Mesendoderm (in vitro differentiated cells): Measurements from ENCODE around the gene PPP6R3.

ENCODE experiments used
- DNase-seq: peaks from one replicate; pipeline ENCODE4 v3.0.0; 2013
- H2AK5ac ChIP-seq: 2 replicates; pipeline ENCODE4 v1.6.1; 2013; ENCODE audit warnings: low read length, inconsistent platforms
- H2BK120ac ChIP-seq: 2 replicates; pipeline ENCODE4 v1.6.1; 2013; ENCODE audit warnings: low read depth, mild to moderate bottlenecking, low read length, moderate library complexity, mixed read lengths
- H2BK15ac ChIP-seq: replicated peaks from 2 replicates; pipeline ENCODE4 v1.6.1; 2013; ENCODE audit warnings: low read depth, mild to moderate bottlenecking, moderate library complexity
- H2BK5ac ChIP-seq: 2 replicates; pipeline ENCODE4 v1.6.1; 2013; ENCODE audit warnings: low read length, inconsistent platforms
- H3K18ac ChIP-seq: 2 replicates; pipeline ENCODE4 v1.6.1; 2013; ENCODE audit warnings: mild to moderate bottlenecking, low read length, mixed read lengths
- H3K23ac ChIP-seq: one replicate; pipeline ENCODE4 v1.6.1; 2013; ENCODE audit warnings: low read length
- H3K27ac ChIP-seq: 2 replicates; pipeline ENCODE4 v1.5.1; 2013; ENCODE audit warnings: low read depth, mild to moderate bottlenecking, inconsistent platforms, low read length, moderate library complexity
- H3K27me3 ChIP-seq: 2 replicates; pipeline ENCODE4 v1.6.1; 2013; ENCODE audit warnings: low read length, control low read depth, mild to moderate bottlenecking, inconsistent platforms; ENCODE audit not compliant: insufficient read depth, poor library complexity
- H3K36me3 ChIP-seq: 2 replicates; pipeline ENCODE4 v1.6.1; 2013; ENCODE audit warnings: low read length, inconsistent platforms; ENCODE audit not compliant: control insufficient read depth, insufficient read depth
- H3K4ac ChIP-seq: one replicate; pipeline ENCODE4 v1.6.1; 2013; ENCODE audit warnings: low read depth, mild to moderate bottlenecking, low read length, moderate library complexity
- H3K4me1 ChIP-seq: 2 replicates; pipeline ENCODE4 v1.6.1; 2013; ENCODE audit warnings: low read depth, low read length, inconsistent platforms; ENCODE audit not compliant: control insufficient read depth
- H3K4me2 ChIP-seq: 2 replicates; pipeline ENCODE4 v1.6.1; 2013; ENCODE audit warnings: low read length
- H3K4me3 ChIP-seq: 2 replicates; pipeline ENCODE4 v1.5.1; 2013; ENCODE audit warnings: mild to moderate bottlenecking, low read length
- H3K56ac ChIP-seq: one replicate; pipeline ENCODE4 v1.6.1; 2013; ENCODE audit warnings: low read length
- H3K79me1 ChIP-seq: 2 replicates; pipeline ENCODE4 v1.6.1; 2013; ENCODE audit warnings: low read length, inconsistent platforms
- H3K79me2 ChIP-seq: 2 replicates; pipeline ENCODE4 v1.6.1; 2013; ENCODE audit warnings: mild to moderate bottlenecking, low read length; ENCODE audit not compliant: control insufficient read depth, insufficient read depth
- H3K9ac ChIP-seq: 2 replicates; pipeline ENCODE4 v1.6.1; 2013; ENCODE audit warnings: low read length, inconsistent platforms
- H4K5ac ChIP-seq: one replicate; pipeline ENCODE4 v1.6.1; 2013; ENCODE audit warnings: low read length
- H4K8ac ChIP-seq: one replicate; pipeline ENCODE4 v1.6.1; 2013; ENCODE audit warnings: low read depth, mild to moderate bottlenecking, control low read depth, low read length, moderate library complexity
- WGBS: extraction: QIAGEN DNeasy Blood & Tissue Kit; methylation state at CpG from one replicate; pipeline ENCODE4 v1.1.7; 2013; ENCODE audit warnings: low lambda C conversion rate, missing lambda C conversion rate; ENCODE audit not compliant: insufficient coverage; ENCODE audit errors: extremely low coverage; 5-methylcytosine and 5-hydroxymethylcytosine counted together

Gene PPP6R3

GRCh38 chr11:68461575-68461917, 994 bp downstream of the PPP6R3 start:
- H2BK120ac ChIP-seq: no peak overlapping the region
- H3K79me2 ChIP-seq: peaks cover 56% of the 10 kb centered on the region
- H3K18ac ChIP-seq: no peak overlapping the region
- peaks cover 5% of the 10 kb centered on the region for H3K4me1 ChIP-seq
- peak overlapping the region; percentile 49 for H3K56ac ChIP-seq
- H3K4me2 ChIP-seq: peak overlapping the region; percentile 99
- no peak overlapping the region for H4K8ac ChIP-seq
- H3K9ac ChIP-seq: peak overlapping the region; percentile 92
- H2AK5ac ChIP-seq: no peak overlapping the region
- no peaks in the 10 kb centered on the region for H3K79me1 ChIP-seq
- no peak overlapping the region for H3K4ac ChIP-seq
- WGBS: no CpG with 5 or more reads among the region's 12 CpGs
- H2BK5ac ChIP-seq: no peak overlapping the region
- no peaks in the 10 kb centered on the region for H3K27me3 ChIP-seq
- H4K5ac ChIP-seq: no peak overlapping the region
- no peak overlapping the region for H2BK15ac ChIP-seq
- peak overlapping the region; percentile 99 for H3K4me3 ChIP-seq
- no peak overlapping the region for H3K27ac ChIP-seq
- no peak for DNase-seq
- no peaks in the 10 kb centered on the region for H3K36me3 ChIP-seq
- no peak overlapping the region for H3K23ac ChIP-seq

DNA sequence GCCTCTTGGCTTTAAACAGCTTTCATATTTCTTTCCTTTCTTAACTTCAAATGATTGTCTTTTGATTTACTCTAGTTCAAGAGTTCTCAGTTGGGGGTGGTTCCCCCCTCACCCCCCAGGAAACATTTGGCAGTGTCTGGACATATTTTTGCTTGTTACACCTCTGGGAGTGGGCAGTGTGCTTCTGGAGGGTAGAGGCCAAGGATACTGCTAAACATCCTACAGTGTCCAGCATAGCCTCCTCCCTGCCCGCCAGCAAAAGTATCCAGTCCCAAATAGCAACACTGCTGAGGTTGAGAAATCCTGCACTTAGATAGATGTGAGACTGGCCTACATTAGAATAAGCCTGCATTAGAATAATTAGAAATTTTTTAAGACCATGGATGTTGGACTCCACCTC, 3.2 kb downstream of the PPP6R3 start:
- H2AK5ac ChIP-seq: no peak overlapping the region
- no peaks in the 10 kb centered on the region for H3K36me3 ChIP-seq
- no CpG with 5 or more reads among the region's 1 CpG for WGBS

GRCh38 chr11:68467201-68467834, 6.8 kb downstream of the PPP6R3 start:
- H4K8ac ChIP-seq: no peak overlapping the region
- no peak overlapping the region for H2BK15ac ChIP-seq
- no peak overlapping the region for H2BK5ac ChIP-seq
- no peak overlapping the region for H4K5ac ChIP-seq
- no peak overlapping the region for H3K23ac ChIP-seq
- H3K27ac ChIP-seq: no peak overlapping the region
- H3K56ac ChIP-seq: no peak overlapping the region
- H3K18ac ChIP-seq: no peak overlapping the region
- peaks cover 5% of the 10 kb centered on the region for H3K36me3 ChIP-seq
- no peak overlapping the region for H3K9ac ChIP-seq
- DNase-seq: no peak
- no CpG with 5 or more reads among the region's 8 CpGs for WGBS
- H3K4me3 ChIP-seq: no peak overlapping the region
- H3K4ac ChIP-seq: no peak overlapping the region
- H2AK5ac ChIP-seq: no peak overlapping the region
- H2BK120ac ChIP-seq: no peak overlapping the region
- H3K4me1 ChIP-seq: peaks cover 17% of the 10 kb centered on the region
- peaks cover 8% of the 10 kb centered on the region for H3K79me1 ChIP-seq
- H3K4me2 ChIP-seq: no peak overlapping the region
- H3K27me3 ChIP-seq: no peaks in the 10 kb centered on the region
- peaks cover 97% of the 10 kb centered on the region for H3K79me2 ChIP-seq

More for the DNA sequence above, 3.2 kb downstream of the PPP6R3 start:
- no peak overlapping the region for H3K4ac ChIP-seq
- H3K4me1 ChIP-seq: peaks cover 8% of the 10 kb centered on the region
- no peak overlapping the region for H3K18ac ChIP-seq
- no peak overlapping the region for H4K8ac ChIP-seq
- no peak overlapping the region for H2BK5ac ChIP-seq
- H3K79me2 ChIP-seq: peaks cover 77% of the 10 kb centered on the region
- H3K4me3 ChIP-seq: no peak overlapping the region
- H2BK120ac ChIP-seq: no peak overlapping the region
- H4K5ac ChIP-seq: no peak overlapping the region
- no peak overlapping the region for H3K9ac ChIP-seq
- H3K56ac ChIP-seq: no peak overlapping the region
- H3K23ac ChIP-seq: no peak overlapping the region
- H3K4me2 ChIP-seq: no peak overlapping the region
- no peak overlapping the region for H3K27ac ChIP-seq
- H3K27me3 ChIP-seq: no peaks in the 10 kb centered on the region
- no peak overlapping the region for H2BK15ac ChIP-seq
- H3K79me1 ChIP-seq: no peaks in the 10 kb centered on the region
- no peak for DNase-seq

DNA sequence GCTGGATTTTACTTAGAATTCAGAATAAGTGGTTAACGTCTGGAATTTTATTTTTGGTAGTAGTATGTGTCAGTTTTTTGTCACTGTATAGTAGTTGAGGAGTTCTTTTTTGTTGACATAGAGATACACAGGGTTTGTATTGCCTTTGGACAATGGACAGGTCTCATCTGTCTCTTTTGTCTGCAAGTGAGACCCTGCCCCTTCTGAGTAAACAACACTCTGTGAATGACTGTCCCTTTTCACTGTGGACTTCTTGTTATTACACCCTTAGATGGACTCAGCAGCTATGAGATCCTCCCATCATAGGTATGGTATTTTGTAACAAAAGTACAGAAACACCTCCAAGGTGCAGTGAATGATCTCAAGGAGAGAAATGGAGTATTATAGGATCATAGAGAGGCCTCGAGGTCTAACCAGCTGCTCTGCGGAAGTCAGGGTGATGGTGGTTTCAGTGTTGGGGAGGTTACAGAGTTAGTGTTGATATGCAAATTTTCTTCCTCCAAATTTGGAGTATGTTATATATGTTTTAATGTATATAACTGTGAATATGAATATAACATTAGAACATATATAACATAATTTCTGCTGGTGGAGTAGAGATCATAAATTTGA, 7.8 kb downstream of the PPP6R3 start:
- no peaks in the 10 kb centered on the region for H3K27me3 ChIP-seq
- no peak overlapping the region for H3K4ac ChIP-seq
- H2BK5ac ChIP-seq: no peak overlapping the region
- DNase-seq: no peak
- WGBS: no CpG with 5 or more reads among the region's 3 CpGs
- H2BK120ac ChIP-seq: no peak overlapping the region
- no peak overlapping the region for H4K5ac ChIP-seq
- no peak overlapping the region for H3K27ac ChIP-seq
- peak overlapping the region; percentile 9 for H3K9ac ChIP-seq
- peaks cover 96% of the 10 kb centered on the region for H3K79me2 ChIP-seq
- H3K4me3 ChIP-seq: no peak overlapping the region
- H3K18ac ChIP-seq: no peak overlapping the region
- no peak overlapping the region for H3K23ac ChIP-seq
- H3K79me1 ChIP-seq: peaks cover 8% of the 10 kb centered on the region
- no peak overlapping the region for H3K4me2 ChIP-seq
- no peak overlapping the region for H2BK15ac ChIP-seq
- H3K36me3 ChIP-seq: peaks cover 5% of the 10 kb centered on the region
- no peak overlapping the region for H3K56ac ChIP-seq
- no peak overlapping the region for H4K8ac ChIP-seq
- no peak overlapping the region for H2AK5ac ChIP-seq
- H3K4me1 ChIP-seq: peaks cover 15% of the 10 kb centered on the region

DNA sequence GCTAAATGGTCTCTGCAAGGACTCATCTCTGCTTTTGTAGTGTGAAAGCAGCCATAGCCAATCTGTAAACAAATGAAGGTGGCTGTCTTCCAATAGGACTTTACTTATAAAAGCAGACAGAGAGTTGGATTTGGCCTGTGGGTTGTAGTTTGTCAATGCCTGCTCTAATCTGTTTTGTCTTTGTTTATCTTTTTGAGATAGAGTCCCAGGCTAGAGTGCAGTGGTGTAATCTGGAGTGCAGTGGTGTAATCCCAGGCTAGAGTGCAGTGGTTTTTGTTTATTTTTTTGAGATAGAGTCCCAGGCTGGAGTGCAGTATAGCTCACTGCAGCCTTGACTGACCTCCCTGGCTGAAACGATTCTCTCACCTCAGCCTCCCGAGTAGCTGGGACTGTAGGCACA, 8.6 kb downstream of the PPP6R3 start:
- Histone ChIP-seq H2BK15ac (no peak overlapping the region), H3K56ac (no peak overlapping the region), H2BK120ac (no peak overlapping the region), H3K23ac (no peak overlapping the region), H3K27ac (no peak overlapping the region), H3K27me3 (no peaks in the 10 kb centered on the region), H2BK5ac (no peak overlapping the region), H3K4me2 (no peak overlapping the region), H3K79me2 (peaks cover 96% of the 10 kb centered on the region), H4K5ac (no peak overlapping the region), H3K18ac (no peak overlapping the region), H4K8ac (no peak overlapping the region), H3K4me1 (peaks cover 15% of the 10 kb centered on the region), H3K4me3 (no peak overlapping the region), H3K9ac (no peak overlapping the region), H3K4ac (no peak overlapping the region), H3K36me3 (peaks cover 5% of the 10 kb centered on the region), H2AK5ac (no peak overlapping the region), H3K79me1 (peaks cover 8% of the 10 kb centered on the region)
- DNase-seq: peak; percentile 61
- WGBS: no CpG with 5 or more reads among the region's 2 CpGs

- H3K23ac ChIP-seq: no peak overlapping the region
- peaks cover 15% of the 10 kb centered on the region for H3K4me1 ChIP-seq
- H3K36me3 ChIP-seq: peaks cover 5% of the 10 kb centered on the region
- H2AK5ac ChIP-seq: no peak overlapping the region
- H3K79me1 ChIP-seq: peaks cover 8% of the 10 kb centered on the region
- no peak overlapping the region for H3K27ac ChIP-seq
- H3K4me3 ChIP-seq: no peak overlapping the region
- no peak overlapping the region for H3K18ac ChIP-seq
- H4K8ac ChIP-seq: no peak overlapping the region
- peaks cover 92% of the 10 kb centered on the region for H3K79me2 ChIP-seq
- H3K27me3 ChIP-seq: no peaks in the 10 kb centered on the region
- H3K9ac ChIP-seq: no peak overlapping the region
- no peak for DNase-seq
- H3K56ac ChIP-seq: no peak overlapping the region
- no peak overlapping the region for H3K4ac ChIP-seq
- no peak overlapping the region for H2BK15ac ChIP-seq
- no peak overlapping the region for H2BK5ac ChIP-seq
- no peak overlapping the region for H3K4me2 ChIP-seq
- no peak overlapping the region for H2BK120ac ChIP-seq
- no CpG with 5 or more reads among the region's 1 CpG for WGBS
- no peak overlapping the region for H4K5ac ChIP-seq
These were observed 9.1 kb downstream of the PPP6R3 start for GRCh38 chr11:68469642-68470041.
